Measurements from ENCODE around the gene IRS2. TPM values are rescaled to one million over a fixed set of nuclear protein-coding genes. Genes with fewer than 3 reads are reported as not detected.

IRS2 gene
- polyA plus RNA-seq, 1 donor (not counting 4 experiments of a cell fraction or from before 2014, with no cell fraction given) = 2.3 TPM

DNA sequence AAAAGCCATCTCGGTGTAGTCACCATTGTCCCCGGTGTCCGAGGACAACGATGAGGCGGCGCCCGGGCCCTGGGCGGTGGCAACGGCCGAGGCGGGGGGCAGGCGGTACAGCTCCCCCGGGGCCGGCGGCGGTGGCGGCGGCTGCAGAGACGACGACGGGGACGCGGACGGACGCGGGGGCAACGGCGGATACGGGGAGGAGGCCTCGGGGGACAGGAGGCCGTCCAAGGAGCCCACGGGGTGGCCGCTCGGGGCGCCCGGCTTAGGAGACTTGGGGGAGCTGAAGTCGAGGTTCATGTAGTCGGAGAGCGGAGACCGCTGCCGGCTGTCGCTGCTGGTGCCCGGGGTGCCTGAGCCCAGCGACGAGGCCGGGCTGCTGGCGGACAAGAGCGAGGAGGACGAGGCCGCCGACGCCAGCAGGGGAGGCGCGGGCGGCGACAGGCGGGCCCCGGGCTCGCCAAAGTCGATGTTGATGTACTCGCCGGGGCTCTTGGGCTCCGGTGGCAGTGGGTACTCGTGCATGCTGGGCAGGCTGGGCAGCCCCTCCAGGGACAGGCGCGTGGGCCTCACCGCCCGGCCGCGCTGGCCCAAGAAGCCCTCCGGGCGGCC, 3.5 kb downstream of the IRS2 start:
- Histone ChIP-seq H3K36me3 (ENCODE audit: control insufficient read depth in 2 of 2, extremely low read depth in 1 of 2, insufficient read depth in 2 of 2, low read length in 2 of 2) (peaks cover 0 to 4% of the 10 kb centered on the region in 2 experiments), H3K4me2 (ENCODE audit: control insufficient read depth, extremely low read depth, insufficient read depth, low read depth, low read length) (no peak overlapping the region), H4K20me1 (ENCODE audit: control insufficient read depth, extremely low read depth, insufficient read depth, low read length) (no peaks in the 10 kb centered on the region), H3K27ac (ENCODE audit: control insufficient read depth, insufficient read depth, low read length) (no peak overlapping the region), H3K4me1 (ENCODE audit: control insufficient read depth, extremely low read depth, insufficient read depth, low read length) (peaks cover 34% of the 10 kb centered on the region), H2AFZ (ENCODE audit: control insufficient read depth, low read length) (no peak overlapping the region), H3K79me2 (ENCODE audit: control insufficient read depth, insufficient read depth, low read length) (peaks cover 67% of the 10 kb centered on the region), H3K9me1 (ENCODE audit: control insufficient read depth, extremely low read depth, insufficient read depth, low read length) (no peaks in the 10 kb centered on the region), H3K4me3 (ENCODE audit: control insufficient read depth in 2 of 3, extremely low read depth in 1 of 3, insufficient read depth in 2 of 3, low read depth in 1 of 3, low read length in 3 of 3) (no peak overlapping the region), H3K9ac (ENCODE audit: control insufficient read depth, extremely low read depth, insufficient read depth, low read length) (no peak overlapping the region), H3K27me3 (ENCODE audit: control insufficient read depth, extremely low read depth, insufficient read depth, low read length) (no peaks in the 10 kb centered on the region), H3K9me3 (ENCODE audit: control insufficient read depth, low read depth, low read length) (no peaks in the 10 kb centered on the region)
- no peak for FAIRE-seq
- no peak for TF ChIP-seq EZH2 (IDR thresholded peaks at IDR 0.05; ENCODE audit: low read length)
- TF ChIP-seq, protein P1, sequence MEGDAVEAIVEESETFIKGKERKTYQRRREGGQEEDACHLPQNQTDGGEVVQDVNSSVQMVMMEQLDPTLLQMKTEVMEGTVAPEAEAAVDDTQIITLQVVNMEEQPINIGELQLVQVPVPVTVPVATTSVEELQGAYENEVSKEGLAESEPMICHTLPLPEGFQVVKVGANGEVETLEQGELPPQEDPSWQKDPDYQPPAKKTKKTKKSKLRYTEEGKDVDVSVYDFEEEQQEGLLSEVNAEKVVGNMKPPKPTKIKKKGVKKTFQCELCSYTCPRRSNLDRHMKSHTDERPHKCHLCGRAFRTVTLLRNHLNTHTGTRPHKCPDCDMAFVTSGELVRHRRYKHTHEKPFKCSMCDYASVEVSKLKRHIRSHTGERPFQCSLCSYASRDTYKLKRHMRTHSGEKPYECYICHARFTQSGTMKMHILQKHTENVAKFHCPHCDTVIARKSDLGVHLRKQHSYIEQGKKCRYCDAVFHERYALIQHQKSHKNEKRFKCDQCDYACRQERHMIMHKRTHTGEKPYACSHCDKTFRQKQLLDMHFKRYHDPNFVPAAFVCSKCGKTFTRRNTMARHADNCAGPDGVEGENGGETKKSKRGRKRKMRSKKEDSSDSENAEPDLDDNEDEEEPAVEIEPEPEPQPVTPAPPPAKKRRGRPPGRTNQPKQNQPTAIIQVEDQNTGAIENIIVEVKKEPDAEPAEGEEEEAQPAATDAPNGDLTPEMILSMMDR (optimal IDR thresholded peaks at IDR 0.05 in 1 of 3, IDR thresholded peaks at IDR 0.05 in 1 of 3, conservative IDR thresholded peaks at IDR 0.05 in 1 of 3; ENCODE audit: extremely low read depth in 1 of 3, insufficient read depth in 2 of 3, low read length in 3 of 3) = no peak
- dilution Hi-C loops (cut with MboI; ENCODE audit: extremely low pct_ligation_motif_present, low sequenced_read_pairs) = no loop called here
- DNase-seq (ENCODE audit: low read depth, low spot score) = no peak

DNA sequence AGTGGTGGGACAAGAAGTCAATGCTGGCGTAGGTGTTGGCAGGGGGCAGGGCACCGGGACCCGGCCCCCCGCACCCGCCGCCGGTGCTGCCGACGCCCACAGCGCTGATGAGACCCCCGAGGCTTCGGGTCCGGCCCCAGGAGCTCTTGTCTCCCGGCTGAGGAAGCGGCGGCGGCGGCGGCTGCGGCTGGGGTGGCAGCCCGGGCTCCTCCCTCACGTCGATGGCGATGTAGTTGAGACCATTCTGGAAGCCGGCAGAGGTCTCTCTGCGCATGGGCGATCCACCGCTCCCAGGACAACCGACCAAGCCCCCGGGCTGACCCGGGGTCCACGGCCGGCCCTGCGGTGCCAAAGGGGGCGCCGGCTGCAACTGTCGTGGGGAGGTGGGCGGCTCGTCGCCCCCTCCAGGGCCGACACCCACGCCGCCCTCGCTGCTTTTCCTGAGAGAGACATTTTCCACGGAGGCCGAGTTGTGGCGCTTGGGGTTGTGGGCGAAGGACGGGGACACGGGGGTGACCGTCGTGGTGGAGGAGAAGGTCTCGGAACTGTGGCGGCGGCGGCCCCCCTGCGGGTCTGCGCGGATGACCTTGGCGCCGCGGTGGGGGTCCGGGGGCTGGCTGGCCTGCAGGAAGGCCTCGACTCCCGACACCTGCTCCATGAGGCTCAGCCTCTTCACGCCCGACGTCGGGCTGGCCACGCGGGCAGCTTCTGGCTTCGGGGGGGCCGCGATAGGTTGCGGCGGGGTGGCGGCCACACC, 4.1 kb downstream of the IRS2 start:
- peak overlapping the region in 2 of 3 experiments; percentile 35 to 82 for H3K4me3 ChIP-seq (ENCODE audit: control insufficient read depth in 2 of 3, extremely low read depth in 1 of 3, insufficient read depth in 2 of 3, low read depth in 1 of 3, low read length in 3 of 3)
- no peaks in the 10 kb centered on the region for H3K9me3 ChIP-seq (ENCODE audit: control insufficient read depth, low read depth, low read length)
- H3K4me2 ChIP-seq (ENCODE audit: control insufficient read depth, extremely low read depth, insufficient read depth, low read depth, low read length) = peak overlapping the region; percentile 96
- dilution Hi-C loops (cut with MboI; ENCODE audit: extremely low pct_ligation_motif_present, low sequenced_read_pairs) = no loop called here
- DNase-seq (ENCODE audit: low read depth, low spot score) (no peak), FAIRE-seq (no peak)
- H3K79me2 ChIP-seq (ENCODE audit: control insufficient read depth, insufficient read depth, low read length) = peaks cover 73% of the 10 kb centered on the region
- H3K36me3 ChIP-seq (ENCODE audit: control insufficient read depth in 2 of 2, extremely low read depth in 1 of 2, insufficient read depth in 2 of 2, low read length in 2 of 2) = peaks cover 0 to 4% of the 10 kb centered on the region in 2 experiments
- no peak overlapping the region for H3K27ac ChIP-seq (ENCODE audit: control insufficient read depth, insufficient read depth, low read length)
- no peaks in the 10 kb centered on the region for H4K20me1 ChIP-seq (ENCODE audit: control insufficient read depth, extremely low read depth, insufficient read depth, low read length)
- H3K27me3 ChIP-seq (ENCODE audit: control insufficient read depth, extremely low read depth, insufficient read depth, low read length) = no peaks in the 10 kb centered on the region
- peaks cover 38% of the 10 kb centered on the region for H3K4me1 ChIP-seq (ENCODE audit: control insufficient read depth, extremely low read depth, insufficient read depth, low read length)
- TF ChIP-seq EZH2 (IDR thresholded peaks at IDR 0.05; ENCODE audit: low read length) = no peak
- TF ChIP-seq, protein P1 (optimal IDR thresholded peaks at IDR 0.05 in 1 of 3, IDR thresholded peaks at IDR 0.05 in 1 of 3, conservative IDR thresholded peaks at IDR 0.05 in 1 of 3; ENCODE audit: extremely low read depth in 1 of 3, insufficient read depth in 2 of 3, low read length in 3 of 3) = no peak
- peak overlapping the region; percentile 80 for H3K9ac ChIP-seq (ENCODE audit: control insufficient read depth, extremely low read depth, insufficient read depth, low read length)
- H2AFZ ChIP-seq (ENCODE audit: control insufficient read depth, low read length) = no peak overlapping the region
- H3K9me1 ChIP-seq (ENCODE audit: control insufficient read depth, extremely low read depth, insufficient read depth, low read length) = no peaks in the 10 kb centered on the region
